ENCODE measurements around the gene HBS1L. TPM values are rescaled to one million over a fixed set of nuclear protein-coding genes. Genes with fewer than 3 reads are reported as not detected.

HBS1L gene
- total RNA-seq, 4 donors from 2014 or later = 25.2 to 94.1 (median 37.5) TPM

- TF ChIP-seq CTCF (IDR thresholded peaks at IDR 0.05) = no peak
- no peak for TF ChIP-seq POLR2A (IDR thresholded peaks at IDR 0.05)
- Histone ChIP-seq H3K27ac (no peak overlapping the region), H3K27me3 (no peaks in the 10 kb centered on the region), H3K36me3 (no peaks in the 10 kb centered on the region), H3K9me3 (no peaks in the 10 kb centered on the region), H3K4me3 (no peak overlapping the region), H3K4me1 (no peaks in the 10 kb centered on the region)
- DNase-seq = no peak
These were observed 121.8 kb downstream of the HBS1L start for GRCh38 chr6:134932535-134933470.

- DNase-seq = no peak
- Histone ChIP-seq H3K4me3 (no peak overlapping the region), H3K4me1 (no peaks in the 10 kb centered on the region), H3K9me3 (no peaks in the 10 kb centered on the region), H3K27ac (no peak overlapping the region), H3K36me3 (no peaks in the 10 kb centered on the region), H3K27me3 (no peaks in the 10 kb centered on the region)
- TF ChIP-seq CTCF (IDR thresholded peaks at IDR 0.05) (no peak), POLR2A (IDR thresholded peaks at IDR 0.05) (no peak)
These were observed 122.5 kb downstream of the HBS1L start for GRCh38 chr6:134932098-134932497.

GRCh38 chr6:134930463-134930862, 124.2 kb downstream of the HBS1L start:
- no peak overlapping the region for H3K27ac ChIP-seq
- no peaks in the 10 kb centered on the region for H3K36me3 ChIP-seq
- H3K4me1 ChIP-seq = no peaks in the 10 kb centered on the region
- no peak for TF ChIP-seq CTCF (IDR thresholded peaks at IDR 0.05)
- TF ChIP-seq POLR2A (IDR thresholded peaks at IDR 0.05) = no peak
- no peak for DNase-seq
- no peaks in the 10 kb centered on the region for H3K9me3 ChIP-seq
- no peak overlapping the region for H3K4me3 ChIP-seq
- H3K27me3 ChIP-seq = no peaks in the 10 kb centered on the region

- no peaks in the 10 kb centered on the region for H3K27me3 ChIP-seq
- no peaks in the 10 kb centered on the region for H3K9me3 ChIP-seq
- H3K27ac ChIP-seq = no peak overlapping the region
- DNase-seq = no peak
- H3K36me3 ChIP-seq = no peaks in the 10 kb centered on the region
- TF ChIP-seq CTCF (IDR thresholded peaks at IDR 0.05) = no peak
- no peak overlapping the region for H3K4me3 ChIP-seq
- H3K4me1 ChIP-seq = no peaks in the 10 kb centered on the region
These were observed 126.3 kb downstream of the HBS1L start for GRCh38 chr6:134928151-134928900.

GRCh38 chr6:134925800-134926199, 128.8 kb downstream of the HBS1L start:
- no peak for DNase-seq
- no peaks in the 10 kb centered on the region for H3K9me3 ChIP-seq
- no peak overlapping the region for H3K27ac ChIP-seq
- no peaks in the 10 kb centered on the region for H3K27me3 ChIP-seq
- no peak overlapping the region for H3K4me3 ChIP-seq
- no peak for TF ChIP-seq POLR2A (IDR thresholded peaks at IDR 0.05)
- no peak for TF ChIP-seq CTCF (IDR thresholded peaks at IDR 0.05)
- no peaks in the 10 kb centered on the region for H3K36me3 ChIP-seq
- H3K4me1 ChIP-seq = no peaks in the 10 kb centered on the region
